Prostate gland (tissue), 2 donors: ENCODE results near the gene FYTTD1.

Experiments used
- CTCF ChIP-seq, 4 experiments: fragments of 200-600 bp in 2 of 4; fragments of 450-650 bp in 2 of 4; sonication (generic) in 2 of 4; IDR thresholded peaks; 1 replicate in 3 of 4; 2 replicates in 1 of 4; pipeline ENCODE4 v1.5.1; 2016 to 2019; ENCODE audit warnings: antibody characterized with exemption in 4 of 4, mild to moderate bottlenecking in 2 of 4, moderate library complexity in 2 of 4
- POLR2A ChIP-seq: fragments of 450-650 bp; IDR thresholded peaks from one replicate; pipeline ENCODE4 v1.6.1; 2016; ENCODE audit warnings: antibody characterized with exemption, mild to moderate bottlenecking
- POLR2AphosphoS5 ChIP-seq: sonication (generic); formaldehyde crosslinking; IDR thresholded peaks from one replicate; pipeline ENCODE4 v1.6.1; 2017; ENCODE audit warnings: antibody characterized with exemption

- no peak for TF ChIP-seq POLR2AphosphoS5
- TF ChIP-seq POLR2A = no peak
- no peak for TF ChIP-seq CTCF (IDR thresholded peaks at IDR 0.05)
These were observed 58.4 kb downstream of the FYTTD1 start for GRCh38 chr3:197807969-197808587.
